Measurements from ENCODE around the gene CLDN9.

The CLDN9 gene

DNA sequence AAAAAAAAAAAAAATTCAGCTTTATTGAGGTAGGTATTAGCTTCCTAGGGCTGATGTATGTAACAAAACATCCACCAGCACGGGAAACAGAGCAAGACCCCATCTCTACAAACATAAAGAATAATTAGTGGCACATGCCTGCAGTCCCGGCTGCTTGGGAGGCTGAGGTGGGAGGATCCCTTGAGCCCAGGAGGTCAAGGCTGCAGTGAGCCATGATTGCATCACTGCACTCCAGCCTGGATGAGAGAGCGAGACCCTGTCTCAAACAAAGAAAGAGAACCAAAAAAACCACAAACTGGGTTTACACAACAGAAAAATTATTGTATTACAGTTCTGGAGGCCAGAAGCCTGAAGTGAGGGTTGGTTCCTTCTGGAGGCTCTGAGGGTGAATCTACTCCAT lies 29.7 kb downstream of the CLDN9 start:
- no peak for TF ChIP-seq MYC (IDR thresholded peaks at IDR 0.05; ENCODE audit: low read depth, low read length)
- TF ChIP-seq, protein P1, sequence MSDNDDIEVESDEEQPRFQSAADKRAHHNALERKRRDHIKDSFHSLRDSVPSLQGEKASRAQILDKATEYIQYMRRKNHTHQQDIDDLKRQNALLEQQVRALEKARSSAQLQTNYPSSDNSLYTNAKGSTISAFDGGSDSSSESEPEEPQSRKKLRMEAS (IDR thresholded peaks at IDR 0.05; ENCODE audit: low read depth, low read length): no peak
- no peak for TF ChIP-seq CTCF (IDR thresholded peaks at IDR 0.05; ENCODE audit: low read depth, low read length)
- TF ChIP-seq POLR2A (IDR thresholded peaks at IDR 0.05; ENCODE audit: extremely low read depth, insufficient read length): no peak
- peak; percentile 69 for DNase-seq (ENCODE audit: low read depth)
- no peak overlapping the region for H3K4me3 ChIP-seq (ENCODE audit: low read depth, low read length)

DNA sequence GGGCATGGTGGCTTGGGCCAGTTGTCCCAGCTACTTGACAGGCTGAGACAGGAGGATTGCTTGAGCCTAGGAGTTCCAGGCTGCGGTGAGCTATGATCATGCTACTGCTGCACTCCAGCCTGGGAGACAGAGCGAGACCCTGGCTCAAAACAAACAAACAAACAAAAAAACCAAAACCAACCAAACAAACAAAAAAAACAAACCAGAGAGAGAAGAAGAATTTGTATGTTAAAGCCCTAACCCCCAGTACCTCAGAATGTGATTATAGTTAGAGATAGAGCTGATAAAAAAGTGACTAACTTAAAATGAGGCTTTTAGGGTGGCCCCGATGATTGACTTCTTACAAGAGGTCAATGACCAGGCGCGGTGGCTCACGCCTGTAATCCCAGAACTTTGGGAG lies 32.0 kb downstream of the CLDN9 start:
- TF ChIP-seq CTCF (IDR thresholded peaks at IDR 0.05; ENCODE audit: low read depth, low read length) (no peak), MYC (IDR thresholded peaks at IDR 0.05; ENCODE audit: low read depth, low read length) (no peak), POLR2A (IDR thresholded peaks at IDR 0.05; ENCODE audit: extremely low read depth, insufficient read length) (no peak)
- TF ChIP-seq, protein P1 (IDR thresholded peaks at IDR 0.05; ENCODE audit: low read depth, low read length): no peak
- no peak for DNase-seq (ENCODE audit: low read depth)
- peak overlapping the region; percentile 32 for H3K4me3 ChIP-seq (ENCODE audit: low read depth, low read length)

GRCh38 chr16:3045758-3046640 lies 33.3 kb downstream of the CLDN9 start, which contains the start of gene MMP25:
Gene MMP25, plus strand, starts transcription at chr16:3046561. Its CDS starts 357 bp downstream, at chr16:3046918.
- H3K4me3 ChIP-seq (ENCODE audit: low read depth, low read length): peak within 1 kb of the TSS; percentile 58
- TF ChIP-seq, protein P1 (IDR thresholded peaks at IDR 0.05; ENCODE audit: low read depth, low read length): 0 out of 2 replicates have a peak, but pooled peaks have one; percentile 32
- no peak for TF ChIP-seq CTCF (IDR thresholded peaks at IDR 0.05; ENCODE audit: low read depth, low read length)
- peak; percentile 83 for DNase-seq (ENCODE audit: low read depth)

DNA sequence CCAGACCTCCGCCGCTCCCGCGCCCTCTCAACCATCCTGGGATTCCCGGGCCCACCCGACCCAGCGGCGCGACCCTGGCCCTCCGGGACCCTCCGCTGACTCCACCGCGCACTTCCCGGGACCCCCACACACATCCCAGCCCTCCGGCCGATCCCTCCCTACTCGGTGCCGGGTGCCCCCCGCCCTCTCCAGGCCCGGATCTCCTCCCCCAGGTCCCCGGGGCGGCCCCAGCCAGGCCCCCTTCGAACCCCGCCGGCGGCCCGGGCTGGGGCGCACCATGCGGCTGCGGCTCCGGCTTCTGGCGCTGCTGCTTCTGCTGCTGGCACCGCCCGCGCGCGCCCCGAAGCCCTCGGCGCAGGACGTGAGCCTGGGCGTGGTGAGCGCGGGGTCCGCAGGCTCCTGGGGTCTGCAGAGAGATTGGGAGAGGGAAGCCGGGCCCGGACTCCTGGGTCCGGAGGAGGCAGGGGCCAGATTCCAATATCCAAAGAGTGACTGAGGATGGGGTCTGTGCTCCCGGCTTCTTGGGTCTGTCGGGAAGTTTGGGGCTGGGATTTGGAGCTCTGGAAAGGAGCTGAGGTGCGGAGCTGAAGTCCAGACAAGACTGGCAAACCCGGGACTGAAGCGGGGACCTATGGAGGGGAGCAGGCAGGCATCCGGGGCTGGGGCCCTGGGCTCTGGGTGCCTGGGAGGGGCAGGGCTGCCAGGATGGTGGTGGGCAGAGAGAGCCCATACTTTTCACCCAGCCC lies 34.1 kb downstream of the CLDN9 start:
- peak; percentile 55 for DNase-seq (ENCODE audit: low read depth)
- peak overlapping the region; percentile 44 for H3K4me3 ChIP-seq (ENCODE audit: low read depth, low read length)
- TF ChIP-seq POLR2A (IDR thresholded peaks at IDR 0.05; ENCODE audit: extremely low read depth, insufficient read length) (no peak), MYC (IDR thresholded peaks at IDR 0.05; ENCODE audit: low read depth, low read length) (no peak), CTCF (IDR thresholded peaks at IDR 0.05; ENCODE audit: low read depth, low read length) (no peak)
- TF ChIP-seq, protein P1 (IDR thresholded peaks at IDR 0.05; ENCODE audit: low read depth, low read length): no peak

DNA sequence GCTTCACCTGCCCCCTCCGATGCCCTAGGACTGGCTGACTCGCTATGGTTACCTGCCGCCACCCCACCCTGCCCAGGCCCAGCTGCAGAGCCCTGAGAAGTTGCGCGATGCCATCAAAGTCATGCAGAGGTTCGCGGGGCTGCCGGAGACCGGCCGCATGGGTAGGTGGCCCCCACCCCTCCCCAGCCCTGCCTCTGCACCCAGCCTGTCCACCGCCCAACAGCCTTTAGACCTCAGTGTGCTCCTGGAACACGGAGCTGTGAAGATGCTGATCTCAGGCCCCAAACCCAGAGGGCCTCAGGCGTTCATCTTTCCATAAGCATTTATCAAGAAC lies 34.6 kb downstream of the CLDN9 start:
- no peak for TF ChIP-seq POLR2A (IDR thresholded peaks at IDR 0.05; ENCODE audit: extremely low read depth, insufficient read length)
- no peak for TF ChIP-seq MYC (IDR thresholded peaks at IDR 0.05; ENCODE audit: low read depth, low read length)
- no peak for TF ChIP-seq CTCF (IDR thresholded peaks at IDR 0.05; ENCODE audit: low read depth, low read length)
- TF ChIP-seq, protein P1 (IDR thresholded peaks at IDR 0.05; ENCODE audit: low read depth, low read length): no peak
- DNase-seq (ENCODE audit: low read depth): no peak
- peak overlapping the region; percentile 44 for H3K4me3 ChIP-seq (ENCODE audit: low read depth, low read length)
